Activated CD4-positive, alpha-beta T cell treated with anti-CD3 and anti-CD28 coated beads, Interleukin-2, amount 50 U/mL, for 24 hours (primary cell): Measurements from ENCODE around the gene MRPL40.
"Not testable (repeated sequence)": the region's sequence is repeated elsewhere in the genome, so short reads cannot be mapped to it uniquely, and the experiment has no call there.

ENCODE experiments used
- DNase-seq, 2 donors: peaks; one replicate each; pipeline ENCODE4 v3.0.0-alpha.2; 2020; ENCODE audit warnings: low read depth in 1 of 2, low spot score in 1 of 2

MRPL40 gene

DNA sequence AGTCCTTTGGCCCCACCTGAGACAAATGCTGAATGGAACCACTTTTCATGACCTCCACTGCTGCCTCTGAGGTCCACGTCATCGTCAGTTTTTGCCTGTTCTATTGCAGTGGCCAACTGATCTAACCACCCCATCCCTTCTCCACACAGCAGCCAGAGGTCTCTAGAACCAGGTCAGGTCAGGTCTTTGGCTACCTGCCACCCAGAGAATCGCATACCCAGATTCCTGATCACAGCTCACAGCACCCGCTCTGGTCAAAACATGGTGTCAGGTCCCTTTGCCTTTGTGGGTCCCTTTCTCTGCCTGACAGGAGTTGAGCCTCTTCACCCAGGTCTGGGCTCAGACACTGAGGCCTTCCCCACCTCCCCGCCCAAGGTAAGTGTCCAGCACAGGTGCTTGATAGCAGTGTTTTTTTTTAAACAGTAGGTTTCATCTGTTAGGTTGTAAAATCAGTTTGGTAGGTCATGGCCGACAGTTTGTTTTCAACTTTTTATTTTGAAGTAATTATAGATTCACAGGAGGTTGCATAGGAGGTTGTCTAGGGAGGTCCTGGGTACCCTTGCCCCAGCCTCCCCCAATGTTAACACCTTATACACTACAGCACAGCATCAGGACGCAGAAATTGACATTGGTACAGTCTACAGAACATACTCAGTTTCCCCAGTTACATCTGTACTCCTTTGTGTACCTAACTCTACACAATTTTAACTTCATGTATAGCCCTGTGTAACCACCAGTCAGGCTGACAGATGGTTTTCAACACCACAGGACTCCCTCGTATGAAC is 8.3 kb downstream of the MRPL40 start:
- DNase-seq = no peak

- DNase-seq = no peak
These were observed 9.8 kb downstream of the MRPL40 start for GRCh38 chr22:19442166-19442565.

GRCh38 chr22:19443544-19444211 is 11.3 kb downstream of the MRPL40 start:
- DNase-seq = no peak

DNA sequence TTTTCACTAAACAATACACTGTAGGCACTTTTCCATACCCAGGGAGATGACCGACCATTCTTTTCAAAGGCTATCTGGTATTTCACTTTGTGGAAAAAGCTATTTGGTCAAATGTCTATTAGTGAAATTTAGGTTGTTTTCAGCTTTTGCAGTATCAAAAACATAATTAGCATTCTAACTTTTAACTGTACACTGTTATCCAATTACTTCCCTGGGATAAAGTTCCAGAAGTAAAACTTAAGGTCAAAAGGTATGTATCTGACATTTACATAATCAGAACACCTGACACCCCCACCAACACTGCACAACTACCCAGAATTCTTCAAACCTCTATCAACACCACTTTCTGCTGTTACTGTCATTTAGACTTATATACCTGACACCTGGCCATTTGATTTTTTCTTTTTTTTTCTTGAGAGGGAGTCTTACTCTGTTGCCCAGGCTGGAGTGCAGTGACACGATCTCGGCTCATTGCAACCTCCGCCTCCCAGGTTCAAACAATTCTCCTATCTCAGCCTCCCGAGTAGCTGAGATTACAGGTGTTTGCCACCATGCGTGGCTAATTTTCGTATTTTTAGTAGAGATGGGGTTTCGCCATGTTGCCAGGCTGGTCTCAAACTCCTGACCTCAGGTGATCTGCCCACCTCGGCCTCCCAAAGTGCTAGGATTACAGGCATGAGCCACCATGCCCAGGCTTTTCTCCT is 13.1 kb downstream of the MRPL40 start:
- DNase-seq = not testable (repeated sequence)

- no peak for DNase-seq
These were observed 14.4 kb downstream of the MRPL40 start for GRCh38 chr22:19446603-19447329.

- DNase-seq = peak; percentile 75 to 85
These were observed 15.2 kb downstream of the MRPL40 start, which contains the start of gene C22orf39 for GRCh38 chr22:19447330-19448075. Gene C22orf39 (minus strand): TSS chr22:19447711. CDS start chr22:19447688, 23 bp downstream.

- DNase-seq = no peak
These were observed 15.8 kb downstream of the MRPL40 start for GRCh38 chr22:19448076-19448607.

GRCh38 chr22:19448739-19449421 is 16.5 kb downstream of the MRPL40 start:
- DNase-seq = peak in 1 of 2 donors; percentile 51

DNA sequence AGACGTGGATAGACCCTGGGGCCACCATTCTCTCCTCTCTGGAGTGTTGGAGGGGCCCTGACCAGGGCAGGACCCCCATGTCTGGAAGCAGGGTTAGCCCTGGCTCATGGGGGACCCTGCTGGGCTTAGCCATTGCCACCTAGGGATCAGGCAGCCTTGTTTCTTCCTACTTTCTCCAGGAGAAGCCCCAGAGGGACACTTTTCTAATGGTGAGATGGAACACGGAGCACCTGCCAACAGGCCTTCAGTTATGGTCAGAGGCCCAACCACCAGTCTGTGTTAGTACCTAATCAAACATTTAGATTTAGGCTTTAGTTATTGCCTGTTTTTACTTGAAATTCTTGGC is 17.1 kb downstream of the MRPL40 start:
- DNase-seq = no peak

DNA sequence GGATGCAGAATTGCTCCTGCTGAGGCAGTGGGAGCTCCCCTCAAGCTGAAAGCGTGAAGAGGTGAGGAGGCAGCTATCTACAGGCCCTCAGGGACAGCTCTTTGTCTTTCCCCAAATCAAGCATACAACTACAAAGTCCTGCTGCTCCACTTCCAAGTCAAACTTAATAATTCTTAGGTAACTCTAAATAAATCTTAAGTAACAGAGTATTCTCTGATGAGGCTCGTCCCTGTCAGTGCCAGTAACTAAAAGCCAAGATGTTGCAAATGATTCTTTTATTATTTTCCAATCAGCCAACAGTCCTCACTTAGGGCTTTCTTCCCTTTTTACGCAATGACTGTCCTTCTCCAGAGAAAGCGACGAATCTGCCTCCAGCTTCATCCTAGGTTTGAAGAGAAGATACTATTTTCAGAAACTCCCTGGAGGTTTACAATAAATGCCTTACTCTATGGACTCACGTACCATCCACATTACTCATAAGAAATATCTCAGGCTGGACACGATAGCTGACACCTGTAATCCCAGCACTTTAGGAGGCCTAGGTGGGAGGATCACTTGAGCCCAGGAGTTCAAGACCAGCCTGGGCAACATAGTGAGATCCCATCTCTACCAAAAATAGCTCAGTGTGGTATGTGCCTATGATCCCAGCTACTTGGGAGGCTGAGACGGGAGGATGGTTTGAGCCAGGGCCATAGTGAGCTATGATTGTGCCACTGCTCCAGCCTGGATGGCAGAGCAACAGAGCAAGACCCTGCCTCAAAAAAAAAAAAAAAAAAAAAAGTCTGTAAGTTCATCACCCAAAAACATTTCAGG is 18.2 kb downstream of the MRPL40 start:
- DNase-seq = no peak

DNA sequence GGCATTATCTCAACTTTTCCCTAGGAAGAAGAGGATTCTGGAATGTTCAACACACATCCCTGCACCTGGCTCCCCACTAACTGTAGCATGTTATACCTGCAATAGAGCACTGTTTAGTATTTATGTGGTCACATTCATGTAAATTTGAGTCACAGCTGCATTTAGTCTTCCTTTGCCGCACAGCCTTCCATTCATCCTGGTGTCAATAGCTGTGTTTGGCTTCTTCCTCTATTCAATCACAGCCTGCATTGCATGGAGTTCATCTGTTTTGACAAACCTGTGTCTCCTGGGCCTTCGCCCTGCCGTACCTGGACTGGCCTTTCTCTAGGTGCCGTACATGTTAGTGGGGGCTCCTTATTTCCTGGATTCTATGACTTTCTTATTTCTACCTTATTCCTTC is 19.2 kb downstream of the MRPL40 start:
- no peak for DNase-seq

DNA sequence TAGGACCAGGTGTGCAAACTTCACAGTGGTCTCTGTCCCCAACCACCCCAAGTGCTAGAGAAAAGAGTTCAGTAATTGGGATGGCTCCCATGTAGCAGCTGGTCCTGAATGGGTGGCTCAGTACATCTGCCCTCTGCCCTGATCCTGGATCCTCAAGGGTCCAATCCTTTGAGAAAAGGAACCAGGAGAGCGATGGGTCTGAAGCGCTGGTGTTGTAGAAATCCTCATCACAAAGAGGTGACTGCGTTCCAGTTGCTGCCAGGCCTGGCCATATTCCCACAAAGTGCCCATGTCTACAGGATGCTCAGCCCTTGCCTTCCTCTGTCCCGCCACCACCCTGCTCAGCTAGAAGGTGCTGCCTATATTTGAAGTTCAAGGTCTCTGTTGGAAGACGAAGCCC is 21.4 kb downstream of the MRPL40 start:
- no peak for DNase-seq

GRCh38 chr22:19454156-19454555 is 21.8 kb downstream of the MRPL40 start:
- DNase-seq = no peak

- DNase-seq = no peak
These were observed 22.7 kb downstream of the MRPL40 start for GRCh38 chr22:19455033-19455432.

DNA sequence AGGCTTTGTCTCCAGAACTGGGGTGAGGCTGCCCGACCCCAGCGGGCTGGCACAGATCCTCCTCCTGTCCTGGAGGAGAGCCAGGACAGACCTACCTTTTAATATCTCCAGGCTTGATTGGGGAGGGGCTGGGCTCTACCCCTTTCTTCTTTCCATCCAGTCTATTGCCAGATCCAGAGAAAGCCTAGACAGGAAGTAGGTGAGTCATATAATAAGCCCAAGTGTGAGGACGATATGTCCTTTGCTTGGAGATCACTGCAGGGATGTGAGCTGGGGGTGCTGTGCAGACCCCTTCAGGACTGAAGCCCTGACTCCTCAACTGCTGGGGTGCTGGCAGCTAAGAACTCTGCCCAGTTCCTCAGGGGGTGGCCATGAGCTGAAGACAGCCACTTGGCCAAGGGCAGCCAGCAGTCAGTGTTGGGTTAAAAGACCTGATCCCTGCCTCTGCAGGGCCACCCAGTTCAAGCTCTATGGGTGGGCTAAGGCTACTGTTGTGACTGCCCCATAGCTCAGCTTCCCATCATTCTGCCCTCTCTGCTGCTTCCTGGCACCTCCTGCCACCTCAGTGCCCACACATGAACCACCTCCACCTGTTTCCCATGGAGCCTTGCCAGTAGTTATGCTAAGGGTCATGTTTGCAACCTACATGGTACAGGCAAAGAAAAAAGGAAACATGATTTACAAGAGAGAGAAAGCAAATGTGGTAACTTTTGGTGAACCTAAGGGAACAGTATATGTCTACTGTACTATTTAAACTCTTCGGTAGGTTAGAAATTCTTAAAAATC is 23.4 kb downstream of the MRPL40 start:
- DNase-seq = no peak

DNA sequence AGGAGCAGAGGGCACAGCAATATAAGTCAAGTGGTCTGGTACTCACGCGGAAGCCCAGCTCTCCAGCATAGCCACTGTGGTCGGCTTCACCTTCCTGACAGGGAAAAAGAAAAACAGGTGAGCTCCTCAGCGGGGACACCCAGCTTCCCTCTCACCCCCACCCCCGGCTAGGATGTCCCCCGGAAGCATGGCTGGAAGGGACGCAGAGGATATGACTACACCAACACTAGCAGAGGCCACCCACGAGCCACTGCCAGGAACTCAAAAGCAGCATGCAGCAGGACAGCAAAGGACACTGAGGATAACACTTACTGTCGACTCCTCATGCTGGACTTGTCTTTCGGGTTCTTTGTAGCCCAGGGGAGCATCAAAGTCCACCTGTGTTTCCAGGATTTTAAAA is 24.2 kb downstream of the MRPL40 start:
- no peak for DNase-seq

GRCh38 chr22:19457828-19458428 is 25.6 kb downstream of the MRPL40 start:
- DNase-seq = no peak

DNA sequence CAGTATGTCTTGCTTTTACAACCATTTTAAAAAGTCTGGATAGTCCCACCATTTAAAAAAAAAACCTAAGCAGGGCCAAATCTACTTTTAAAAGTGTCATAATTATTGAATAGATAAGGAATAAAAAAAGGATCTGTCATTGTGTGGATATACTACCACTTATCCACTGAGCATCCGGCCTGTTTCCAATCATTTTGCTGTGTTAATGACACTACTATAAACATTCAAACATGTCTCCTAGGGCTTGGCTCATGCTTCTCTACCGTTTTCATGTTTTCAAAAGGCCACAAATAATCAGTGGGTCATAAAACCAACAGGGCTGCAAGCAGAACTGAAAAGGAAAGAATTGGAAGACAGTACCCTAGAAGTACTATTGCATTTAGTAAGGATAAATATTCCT is 27.7 kb downstream of the MRPL40 start:
- no peak for DNase-seq
